Loucy (cell line): Measurements from ENCODE around the gene TBC1D20.

ENCODE experiments used
- H2AFZ ChIP-seq: fragments of 200-600 bp; sonication (generic); 2 replicates; pipeline ENCODE4 v1.6.0; 2016; ENCODE audit warnings: antibody characterized with exemption, mild to moderate bottlenecking, low read length, moderate library complexity
- H3F3A ChIP-seq: fragments of 200-600 bp; 2 replicates; pipeline ENCODE4 v1.6.0; 2016; ENCODE audit warnings: antibody characterized with exemption, low read depth, mild to moderate bottlenecking
- H3K27me3 ChIP-seq: fragments of 200-600 bp; sonication (generic); 2 replicates; pipeline ENCODE4 v1.6.1; 2014; ENCODE audit warnings: low read length, mild to moderate bottlenecking; ENCODE audit not compliant: insufficient read depth, poor library complexity, severe bottlenecking
- H3K36me3 ChIP-seq: fragments of 200-600 bp; sonication (generic); 2 replicates; pipeline ENCODE4 v1.6.1; 2016; ENCODE audit warnings: low read length; ENCODE audit not compliant: insufficient read depth
- H3K4me1 ChIP-seq: fragments of 200-600 bp; sonication (generic); 2 replicates; pipeline ENCODE4 v1.5.1; 2014; ENCODE audit warnings: low read length, mild to moderate bottlenecking; ENCODE audit not compliant: insufficient read depth, poor library complexity, severe bottlenecking
- H3K4me2 ChIP-seq: fragments of 200-600 bp; sonication (generic); 2 replicates; pipeline ENCODE4 v1.6.0; 2014; ENCODE audit warnings: antibody characterized with exemption, low read length, low read depth, mild to moderate bottlenecking; ENCODE audit not compliant: poor library complexity, severe bottlenecking
- H3K4me3 ChIP-seq: fragments of 200-600 bp; sonication (generic); 2 replicates; pipeline ENCODE4 v1.5.1; 2014; ENCODE audit warnings: low read length, mild to moderate bottlenecking, mixed read lengths; ENCODE audit not compliant: poor library complexity, severe bottlenecking
- H3K79me2 ChIP-seq: fragments of 200-600 bp; sonication (generic); 2 replicates; pipeline ENCODE4 v1.6.1; 2014; ENCODE audit warnings: low read length; ENCODE audit not compliant: insufficient read depth
- H3K9ac ChIP-seq: fragments of 200-600 bp; sonication (generic); 2 replicates; pipeline ENCODE4 v1.6.0; 2014; ENCODE audit warnings: mild to moderate bottlenecking, low read depth, low read length, moderate library complexity; ENCODE audit not compliant: poor library complexity, severe bottlenecking
- H3K9me2 ChIP-seq: fragments of 200-600 bp; sonication (generic); replicated peaks from 2 replicates; pipeline ENCODE4 v1.6.1; 2016; ENCODE audit warnings: low read depth, low read length, mixed read lengths
- H3K9me3 ChIP-seq: fragments of 200-600 bp; sonication (generic); 2 replicates; pipeline ENCODE4 v1.6.1; 2014; ENCODE audit warnings: mild to moderate bottlenecking, antibody characterized with exemption, low read length, low read depth; ENCODE audit not compliant: insufficient read depth
- H4K20me1 ChIP-seq: fragments of 200-600 bp; sonication (generic); 2 replicates; pipeline ENCODE4 v1.6.0; 2014; ENCODE audit warnings: antibody characterized with exemption, low read length, mild to moderate bottlenecking; ENCODE audit not compliant: insufficient read depth, poor library complexity, severe bottlenecking
- CTCF ChIP-seq: fragments of 200-600 bp; sonication (generic); conservative IDR thresholded peaks from 2 replicates; pipeline ENCODE4 v1.5.1; 2014; ENCODE audit warnings: mild to moderate bottlenecking, antibody characterized with exemption, low read length
- EZH2phosphoT487 ChIP-seq: fragments of 200-600 bp; IDR thresholded peaks from 2 replicates; pipeline ENCODE4 v1.6.1; 2018; ENCODE audit warnings: antibody characterized with exemption, mild to moderate bottlenecking, moderate library complexity, borderline replicate concordance

Gene TBC1D20

GRCh38 chr20:507761-508332 is 45.5 kb upstream of the TBC1D20 start:
- peaks cover 69% of the 10 kb centered on the region for H3K79me2 ChIP-seq
- peaks cover 59% of the 10 kb centered on the region; the same call in 1 of the 2 replicates for H3K36me3 ChIP-seq
- H3K9me2 ChIP-seq = no peaks in the 10 kb centered on the region
- H3F3A ChIP-seq = no peaks in the 10 kb centered on the region
- H3K4me2 ChIP-seq = no peak overlapping the region
- H3K4me1 ChIP-seq = peaks cover 5% of the 10 kb centered on the region
- peaks cover 55% of the 10 kb centered on the region for H4K20me1 ChIP-seq
- TF ChIP-seq CTCF = no peak
- no peak for TF ChIP-seq EZH2phosphoT487
- no peak overlapping the region for H3K4me3 ChIP-seq
- no peak overlapping the region for H3K9ac ChIP-seq
- H2AFZ ChIP-seq = no peak overlapping the region
- H3K27me3 ChIP-seq = no peaks in the 10 kb centered on the region
- no peaks in the 10 kb centered on the region for H3K9me3 ChIP-seq

GRCh38 chr20:507006-507758 is 44.8 kb upstream of the TBC1D20 start:
- TF ChIP-seq EZH2phosphoT487 (no peak), CTCF (no peak)
- Histone ChIP-seq H3K79me2 (peaks cover 62% of the 10 kb centered on the region), H2AFZ (no peak overlapping the region), H3K4me2 (no peak overlapping the region), H3K4me1 (peaks cover 5% of the 10 kb centered on the region), H3K27me3 (no peaks in the 10 kb centered on the region), H4K20me1 (peaks cover 48% of the 10 kb centered on the region), H3K36me3 (peaks cover 66% of the 10 kb centered on the region), H3F3A (no peaks in the 10 kb centered on the region), H3K9me3 (no peaks in the 10 kb centered on the region), H3K9ac (no peak overlapping the region), H3K4me3 (no peak overlapping the region), H3K9me2 (no peaks in the 10 kb centered on the region)

- Histone ChIP-seq H3K4me3 (no peak overlapping the region), H3K4me2 (no peak overlapping the region), H3K79me2 (peaks cover 37% of the 10 kb centered on the region), H2AFZ (no peak overlapping the region), H3K36me3 (peaks cover 81% of the 10 kb centered on the region), H3K9me3 (no peaks in the 10 kb centered on the region), H3K9ac (no peak overlapping the region), H3K9me2 (no peaks in the 10 kb centered on the region), H3K27me3 (no peaks in the 10 kb centered on the region), H3K4me1 (peaks cover 5% of the 10 kb centered on the region), H3F3A (no peaks in the 10 kb centered on the region), H4K20me1 (peaks cover 26% of the 10 kb centered on the region)
- TF ChIP-seq EZH2phosphoT487 = no peak
- no peak for TF ChIP-seq CTCF
Observed at GRCh38 chr20:504632-505075, 42.3 kb upstream of the TBC1D20 start.
